Stimulated activated naive CD8-positive, alpha-beta T cell treated with anti-CD3 and anti-CD28 coated beads, Interleukin-15, Interleukin-2, amounts not matched to agents 100 ng/mL and 50 ng/mL, for 24 hours (primary cell): ENCODE results near the gene NEU1.
"Not testable (repeated sequence)": the region's sequence is repeated elsewhere in the genome, so short reads cannot be mapped to it uniquely, and the experiment has no call there.

ENCODE experiments used
- H3K27ac Mint-ChIP-seq: one replicate; pipeline ENCODE4 v1.8.0; 2021; ENCODE audit warnings: mild to moderate bottlenecking, mixed read lengths
- H3K27me3 Mint-ChIP-seq: one replicate; pipeline ENCODE4 v1.8.0; 2021; ENCODE audit warnings: mixed read lengths
- H3K36me3 Mint-ChIP-seq: one replicate; pipeline ENCODE4 v1.8.0; 2021; ENCODE audit warnings: low read depth, mixed read lengths
- H3K4me1 Mint-ChIP-seq: one replicate; pipeline ENCODE4 v1.8.0; 2021; ENCODE audit warnings: low read depth, mixed read lengths
- H3K4me3 Mint-ChIP-seq: one replicate; pipeline ENCODE4 v1.8.0; 2021; ENCODE audit warnings: mild to moderate bottlenecking, mixed read lengths
- H3K9me3 Mint-ChIP-seq: one replicate; pipeline ENCODE4 v1.8.0; 2021; ENCODE audit warnings: mixed read lengths

Gene NEU1

DNA sequence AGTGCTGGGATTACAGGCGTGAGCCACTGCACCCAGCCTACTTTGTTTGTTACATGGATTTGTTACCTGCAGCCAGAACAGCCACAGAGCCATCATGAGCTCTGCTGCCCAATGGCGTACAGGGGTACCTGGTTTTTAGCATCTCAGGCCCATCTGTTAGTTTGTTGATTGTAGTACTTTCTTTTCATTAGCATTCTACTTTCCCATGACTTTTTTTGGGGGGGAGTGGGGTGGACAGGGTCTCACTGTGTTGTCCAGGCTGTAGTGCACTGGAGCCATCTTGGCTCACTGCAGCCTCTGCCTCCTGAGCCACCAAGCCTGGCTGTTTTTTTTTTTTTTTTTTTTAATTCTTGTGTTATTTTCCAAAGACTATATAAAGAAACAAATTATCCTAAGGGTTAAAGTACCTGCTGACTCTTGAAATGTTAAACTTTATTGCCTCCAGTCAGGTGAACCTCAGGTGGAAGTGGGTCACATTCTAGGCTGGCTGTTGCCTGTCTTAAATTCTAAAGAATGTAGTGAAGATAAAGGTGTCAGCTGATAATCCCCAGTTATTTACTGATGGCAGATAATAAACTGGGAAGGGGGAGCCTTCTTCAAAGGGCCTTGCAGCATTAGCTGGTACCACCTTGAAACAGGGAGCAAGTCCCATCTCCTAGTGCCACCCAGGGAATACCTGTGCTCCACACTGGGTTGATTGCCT lies 15.2 kb downstream of the NEU1 start:
- no peaks in the 10 kb centered on the region for H3K9me3 Mint-ChIP-seq
- no peaks in the 10 kb centered on the region for H3K4me1 Mint-ChIP-seq
- no peak overlapping the region for H3K4me3 Mint-ChIP-seq
- no peak overlapping the region for H3K27ac Mint-ChIP-seq
- no peaks in the 10 kb centered on the region for H3K36me3 Mint-ChIP-seq
- no peaks in the 10 kb centered on the region for H3K27me3 Mint-ChIP-seq

DNA sequence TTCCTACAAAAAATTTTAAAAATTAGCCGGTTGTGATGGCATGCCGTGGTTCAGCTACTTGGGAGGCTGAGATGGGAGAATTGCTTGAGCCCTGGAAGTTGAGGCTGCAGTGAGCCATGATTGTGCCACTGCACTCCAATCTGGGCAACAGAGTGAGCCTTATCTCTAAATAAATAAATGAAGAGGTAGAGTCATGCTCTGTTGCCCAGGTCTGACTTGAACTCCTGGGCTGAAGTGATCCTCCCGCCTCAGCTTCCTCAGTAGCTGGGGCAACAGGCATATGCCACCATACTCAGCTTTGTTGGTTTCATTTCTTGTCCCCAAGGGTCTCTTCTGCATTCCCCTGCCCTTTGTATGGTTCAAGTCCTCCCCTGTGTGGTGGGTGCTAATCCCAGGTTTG lies 18.1 kb downstream of the NEU1 start:
- H3K9me3 Mint-ChIP-seq: no peaks in the 10 kb centered on the region
- H3K27ac Mint-ChIP-seq: no peak overlapping the region
- H3K4me1 Mint-ChIP-seq: peaks cover under 1% of the 10 kb centered on the region
- no peak overlapping the region for H3K4me3 Mint-ChIP-seq
- no peaks in the 10 kb centered on the region for H3K27me3 Mint-ChIP-seq
- H3K36me3 Mint-ChIP-seq: peaks cover 19% of the 10 kb centered on the region

DNA sequence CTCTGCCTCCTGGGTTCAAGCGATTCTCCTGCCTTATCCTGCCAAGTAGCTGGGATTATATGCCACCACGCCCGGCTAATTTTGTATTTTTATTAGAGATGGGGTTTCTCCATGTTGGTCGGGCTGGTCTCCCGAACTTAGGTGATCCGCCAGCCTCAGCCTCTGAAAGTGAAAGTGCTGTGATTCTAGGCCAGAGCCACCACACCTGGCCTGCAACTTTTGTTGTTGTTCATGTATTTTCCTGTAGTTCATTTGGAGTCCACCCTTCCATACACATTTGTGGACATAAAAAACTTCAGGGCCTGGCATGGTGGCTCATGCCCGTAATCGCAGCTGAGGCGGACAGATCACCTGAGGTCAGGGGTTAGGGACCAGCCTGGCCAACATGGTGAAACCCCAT lies 20.6 kb downstream of the NEU1 start:
- no peaks in the 10 kb centered on the region for H3K27me3 Mint-ChIP-seq
- H3K4me1 Mint-ChIP-seq: peaks cover 23% of the 10 kb centered on the region
- H3K4me3 Mint-ChIP-seq: no peak overlapping the region
- H3K36me3 Mint-ChIP-seq: peaks cover 41% of the 10 kb centered on the region
- peak overlapping the region; percentile 40 for H3K27ac Mint-ChIP-seq
- H3K9me3 Mint-ChIP-seq: no peaks in the 10 kb centered on the region

DNA sequence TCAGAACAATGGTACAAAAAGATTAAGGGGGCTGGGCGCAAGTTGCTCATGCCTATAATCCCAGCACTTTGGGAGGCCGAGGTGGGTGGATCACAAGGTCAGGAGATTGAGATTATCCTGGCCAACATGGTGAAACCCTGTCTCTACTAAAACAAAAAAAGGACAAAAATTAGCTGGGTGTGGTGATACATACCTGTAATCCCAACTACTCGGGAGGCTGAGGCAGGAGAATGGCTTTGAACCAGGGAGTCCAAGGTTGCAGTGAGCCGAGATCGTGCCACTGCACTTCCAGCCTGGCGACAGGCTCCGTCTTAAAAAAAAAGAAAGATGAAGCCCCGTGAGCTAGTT lies 22.9 kb downstream of the NEU1 start:
- not testable (repeated sequence) for H3K9me3 Mint-ChIP-seq, H3K27me3 Mint-ChIP-seq
- H3K36me3 Mint-ChIP-seq: peaks cover 64% of the 10 kb centered on the region
- peaks cover 38% of the 10 kb centered on the region for H3K4me1 Mint-ChIP-seq
- peak overlapping the region; percentile 84 for H3K27ac Mint-ChIP-seq
- H3K4me3 Mint-ChIP-seq: peak overlapping the region; percentile 94

DNA sequence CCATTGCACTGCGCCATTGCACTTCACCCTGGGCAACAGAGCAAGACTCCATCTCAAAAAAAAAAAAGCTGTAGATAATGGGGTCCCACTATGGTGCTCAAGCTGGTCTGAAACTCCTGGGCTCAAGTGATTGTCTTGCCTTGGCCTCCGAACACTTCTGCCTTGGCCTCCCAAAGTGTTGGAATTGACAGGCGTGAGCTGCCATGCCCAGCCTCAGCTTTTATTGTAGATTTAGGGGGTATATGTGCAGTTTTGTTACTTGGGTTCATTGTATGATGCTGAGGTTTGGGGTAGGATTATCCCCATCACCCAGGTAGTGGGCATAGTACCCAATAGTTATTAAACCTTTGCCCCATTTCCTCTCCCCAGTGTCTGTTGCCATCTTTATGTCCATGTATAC lies 23.7 kb downstream of the NEU1 start:
- Mint-ChIP-seq H3K4me1 (peaks cover 43% of the 10 kb centered on the region), H3K27ac (peak overlapping the region; percentile 84), H3K9me3 (no peaks in the 10 kb centered on the region), H3K27me3 (no peaks in the 10 kb centered on the region), H3K4me3 (peak overlapping the region; percentile 94), H3K36me3 (peaks cover 66% of the 10 kb centered on the region)

DNA sequence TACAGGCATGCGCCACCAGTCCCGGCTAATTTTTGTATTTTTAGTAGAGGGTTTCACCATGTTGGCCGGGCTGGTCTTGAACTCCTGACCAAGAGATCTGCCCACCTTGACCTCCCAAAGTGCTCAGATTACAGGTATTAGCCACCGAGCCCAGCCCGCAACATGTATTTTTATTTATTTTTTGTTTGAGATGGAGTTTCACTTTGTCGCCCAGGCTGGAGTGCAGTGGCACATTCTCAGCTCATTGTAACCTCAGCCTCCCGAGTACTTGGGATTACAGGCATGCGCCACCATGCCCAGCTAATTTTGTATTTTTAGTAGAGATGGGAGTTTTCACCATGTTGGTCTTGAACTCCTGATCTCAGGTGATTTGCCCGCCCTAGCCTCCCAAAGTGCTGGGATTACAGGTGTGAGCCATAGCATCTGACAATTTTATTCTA lies 24.5 kb downstream of the NEU1 start:
- H3K4me3 Mint-ChIP-seq: peak overlapping the region; percentile 94
- peak overlapping the region; percentile 100 for H3K27ac Mint-ChIP-seq
- H3K9me3 Mint-ChIP-seq, H3K27me3 Mint-ChIP-seq: not testable (repeated sequence)
- H3K36me3 Mint-ChIP-seq: peaks cover 66% of the 10 kb centered on the region
- H3K4me1 Mint-ChIP-seq: peaks cover 47% of the 10 kb centered on the region

DNA sequence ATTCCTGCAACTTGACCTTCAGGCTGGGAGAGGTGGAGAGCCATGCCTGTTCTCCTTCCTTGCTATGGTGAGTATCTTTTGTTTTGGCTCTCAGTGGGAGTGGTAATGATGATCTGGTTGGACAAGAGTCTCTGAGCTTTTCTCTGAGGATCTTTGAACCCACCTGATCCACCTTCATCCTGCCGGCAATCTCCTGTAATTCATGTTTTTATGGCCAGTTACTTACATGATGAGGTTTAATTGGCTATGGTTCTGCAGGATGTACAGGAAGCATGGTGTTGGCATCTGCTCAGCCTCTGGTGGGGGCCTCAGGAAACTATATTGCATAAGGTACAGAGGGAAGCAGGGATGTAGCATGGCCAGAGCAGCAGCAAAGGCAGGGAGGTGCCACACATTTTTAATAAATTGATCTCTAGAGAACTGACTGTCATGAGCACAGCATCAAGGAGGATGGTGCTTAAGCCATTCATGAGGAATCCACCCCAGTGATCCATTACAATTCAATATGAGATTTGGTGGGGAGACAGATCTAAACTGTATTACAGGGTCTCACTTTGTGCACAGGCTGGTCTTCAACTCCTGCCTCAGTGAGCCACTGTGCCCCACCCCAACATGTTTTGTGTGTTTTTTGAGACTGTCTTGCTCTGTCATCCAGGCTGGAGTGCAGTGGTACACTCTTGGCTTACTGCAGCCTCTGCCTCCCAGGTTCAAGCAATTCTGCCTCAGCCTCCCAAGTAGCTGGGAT lies 25.1 kb downstream of the NEU1 start:
- H3K9me3 Mint-ChIP-seq: no peaks in the 10 kb centered on the region
- H3K4me3 Mint-ChIP-seq: peak overlapping the region; percentile 94
- no peaks in the 10 kb centered on the region for H3K27me3 Mint-ChIP-seq
- peak overlapping the region; percentile 100 for H3K27ac Mint-ChIP-seq
- peaks cover 66% of the 10 kb centered on the region for H3K36me3 Mint-ChIP-seq
- peaks cover 51% of the 10 kb centered on the region for H3K4me1 Mint-ChIP-seq

DNA sequence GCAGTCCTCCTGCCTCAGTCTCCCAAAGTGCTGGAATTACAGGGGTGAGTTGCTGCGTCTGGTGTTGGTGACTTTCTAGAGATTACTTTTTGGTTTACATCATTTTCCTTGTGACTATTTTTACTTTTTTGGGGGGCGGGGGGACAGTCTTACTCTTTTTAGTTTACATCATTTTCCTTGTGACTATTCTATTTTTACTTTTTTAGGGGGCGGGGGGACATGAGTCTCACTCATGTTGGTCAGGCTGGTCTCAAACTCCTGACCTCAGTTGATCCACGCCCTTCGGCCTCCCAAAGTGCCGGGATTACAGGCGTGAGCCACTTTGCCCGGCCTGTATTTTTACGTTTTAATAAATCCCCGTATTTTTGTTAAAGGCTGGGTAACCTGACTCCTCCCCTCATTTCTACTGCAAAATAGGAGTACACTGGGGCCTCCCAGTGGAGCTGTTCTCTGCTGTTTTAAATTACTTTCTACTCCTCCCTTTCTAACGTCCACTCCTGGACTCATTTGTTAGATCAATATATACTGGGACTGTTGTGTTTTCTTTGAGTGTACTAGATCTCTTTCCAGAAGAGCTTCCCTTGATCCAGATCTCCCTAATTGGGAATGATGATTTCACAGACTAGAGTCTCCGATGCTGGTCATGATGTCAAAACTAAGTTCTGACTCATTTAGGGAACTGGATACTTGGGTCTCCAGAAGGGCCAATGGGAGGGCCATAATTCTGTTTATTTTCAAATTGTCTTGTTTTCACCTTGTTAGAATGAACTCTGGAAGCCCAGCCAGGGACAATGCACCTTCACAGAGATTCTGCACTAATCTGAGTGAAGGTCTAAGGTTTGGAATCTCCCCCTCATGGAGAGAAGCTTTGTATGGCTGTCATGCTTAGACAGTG lies 25.9 kb downstream of the NEU1 start:
- no peaks in the 10 kb centered on the region for H3K27me3 Mint-ChIP-seq
- peaks cover 51% of the 10 kb centered on the region for H3K4me1 Mint-ChIP-seq
- H3K27ac Mint-ChIP-seq: peak overlapping the region; percentile 100
- peaks cover 66% of the 10 kb centered on the region for H3K36me3 Mint-ChIP-seq
- H3K9me3 Mint-ChIP-seq: no peaks in the 10 kb centered on the region
- H3K4me3 Mint-ChIP-seq: peak overlapping the region; percentile 94

DNA sequence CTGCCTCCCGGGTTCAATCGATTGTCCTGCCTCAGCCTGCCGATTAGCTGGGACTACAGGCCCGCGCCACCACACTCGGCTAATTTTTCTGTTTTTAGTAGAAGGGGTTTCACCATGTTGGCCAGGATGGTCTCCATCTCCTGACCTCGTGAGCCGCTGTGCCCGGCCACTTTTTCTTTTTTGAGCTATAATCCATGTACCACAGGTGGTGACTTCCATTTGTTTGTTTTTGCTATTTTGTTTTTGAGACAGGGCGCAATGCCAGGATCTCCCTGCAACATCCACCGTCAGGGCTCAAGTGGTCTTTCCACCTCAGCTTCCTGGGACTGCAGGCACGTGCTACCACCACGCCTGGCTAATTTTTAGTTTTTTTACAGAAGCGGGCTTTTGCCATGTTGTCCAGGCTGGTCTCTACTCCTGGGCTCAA lies 26.6 kb downstream of the NEU1 start:
- peaks cover 57% of the 10 kb centered on the region for H3K4me1 Mint-ChIP-seq
- no peaks in the 10 kb centered on the region for H3K27me3 Mint-ChIP-seq
- peak overlapping the region; percentile 100 for H3K27ac Mint-ChIP-seq
- peak overlapping the region; percentile 94 for H3K4me3 Mint-ChIP-seq
- peaks cover 63% of the 10 kb centered on the region for H3K36me3 Mint-ChIP-seq
- no peaks in the 10 kb centered on the region for H3K9me3 Mint-ChIP-seq

DNA sequence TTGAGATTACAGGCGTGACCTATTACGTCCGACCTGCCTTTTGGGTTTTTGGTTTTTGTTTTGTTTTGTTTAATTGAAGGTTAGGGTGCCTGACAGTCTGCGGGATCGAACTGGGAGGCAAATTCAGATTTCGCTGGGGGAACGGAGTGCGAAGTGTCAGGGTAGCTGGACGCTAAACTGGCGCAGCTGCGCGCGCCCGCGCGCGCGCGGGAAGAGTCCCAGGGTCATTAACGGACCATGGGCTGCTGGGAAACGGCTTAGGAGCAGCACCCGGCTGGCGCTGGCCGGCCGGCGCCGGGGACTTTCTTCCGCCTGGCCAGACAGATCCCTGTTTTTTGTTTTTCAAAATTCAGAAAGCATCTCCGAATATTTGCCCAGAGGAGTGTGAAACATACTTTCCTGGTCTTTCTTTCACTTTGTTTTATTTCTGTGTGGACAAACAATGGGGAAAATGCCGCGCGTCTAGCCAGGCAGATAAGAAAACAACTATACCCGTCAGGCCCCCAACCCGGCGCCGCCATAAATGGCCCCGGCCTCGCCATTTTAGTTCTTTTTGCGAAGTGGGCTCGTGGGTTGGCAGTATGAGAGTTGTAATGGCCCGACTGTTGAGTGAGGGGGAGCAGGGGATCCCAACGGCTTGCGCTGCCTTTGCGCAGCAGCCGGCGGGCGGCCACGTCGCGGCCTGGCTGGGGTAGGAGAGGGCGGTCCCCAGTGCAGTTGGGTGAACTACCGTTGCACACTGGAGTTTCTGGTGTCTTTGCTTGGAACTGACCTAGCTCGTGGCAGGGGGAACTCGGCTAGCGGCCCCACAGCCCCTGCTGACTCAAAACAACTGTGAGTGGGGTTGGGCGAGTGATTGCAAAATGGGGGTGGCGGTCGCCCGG lies 28.0 kb downstream of the NEU1 start:
- Mint-ChIP-seq H3K27me3 (no peaks in the 10 kb centered on the region), H3K27ac (peak overlapping the region; percentile 100), H3K4me1 (peaks cover 70% of the 10 kb centered on the region), H3K9me3 (no peaks in the 10 kb centered on the region), H3K36me3 (peaks cover 60% of the 10 kb centered on the region), H3K4me3 (peak overlapping the region; percentile 94)

DNA sequence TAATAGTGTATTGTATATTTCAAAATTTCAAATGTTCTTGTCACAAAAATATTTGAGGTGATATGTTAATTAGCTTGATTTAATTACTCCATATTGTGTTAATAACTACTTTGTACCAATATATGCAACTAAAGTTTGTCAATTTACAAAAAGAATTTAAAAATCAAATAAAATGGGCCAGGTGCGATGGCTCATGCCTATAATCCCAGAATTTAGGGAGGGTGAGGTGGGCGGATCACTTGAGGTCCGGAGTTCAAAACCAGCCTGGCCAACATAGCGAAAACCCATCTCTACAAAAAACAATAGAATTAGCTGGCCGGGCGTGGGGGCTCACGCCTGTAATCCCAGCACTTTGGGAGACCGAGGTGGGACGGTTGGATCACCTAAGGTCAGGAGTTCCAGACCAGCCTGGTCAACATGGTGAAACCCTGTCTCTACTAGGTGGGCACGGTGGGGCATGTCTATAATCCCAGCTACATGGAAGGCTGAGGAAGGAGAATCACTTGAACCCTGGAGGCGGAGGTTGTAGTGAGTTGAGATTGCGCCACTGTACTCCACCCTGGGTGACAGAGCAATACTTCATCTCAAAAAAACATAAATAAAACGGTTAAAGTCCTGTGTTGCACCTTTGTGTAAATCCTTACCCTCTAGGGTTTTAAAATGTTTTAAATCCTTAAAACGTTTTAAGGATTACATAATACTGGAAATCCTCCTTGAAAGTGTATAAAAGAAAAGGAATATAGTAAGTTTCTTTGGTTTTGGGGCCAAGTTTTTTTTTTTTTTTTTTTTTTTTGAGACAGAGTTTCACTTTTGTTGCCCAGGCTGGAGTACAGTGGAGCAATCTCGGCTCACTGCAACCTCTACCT lies 31.0 kb downstream of the NEU1 start:
- Mint-ChIP-seq H3K9me3 (no peaks in the 10 kb centered on the region), H3K4me3 (peak overlapping the region; percentile 98), H3K27ac (no peak overlapping the region), H3K36me3 (peaks cover 32% of the 10 kb centered on the region), H3K27me3 (no peaks in the 10 kb centered on the region), H3K4me1 (peaks cover 52% of the 10 kb centered on the region)

DNA sequence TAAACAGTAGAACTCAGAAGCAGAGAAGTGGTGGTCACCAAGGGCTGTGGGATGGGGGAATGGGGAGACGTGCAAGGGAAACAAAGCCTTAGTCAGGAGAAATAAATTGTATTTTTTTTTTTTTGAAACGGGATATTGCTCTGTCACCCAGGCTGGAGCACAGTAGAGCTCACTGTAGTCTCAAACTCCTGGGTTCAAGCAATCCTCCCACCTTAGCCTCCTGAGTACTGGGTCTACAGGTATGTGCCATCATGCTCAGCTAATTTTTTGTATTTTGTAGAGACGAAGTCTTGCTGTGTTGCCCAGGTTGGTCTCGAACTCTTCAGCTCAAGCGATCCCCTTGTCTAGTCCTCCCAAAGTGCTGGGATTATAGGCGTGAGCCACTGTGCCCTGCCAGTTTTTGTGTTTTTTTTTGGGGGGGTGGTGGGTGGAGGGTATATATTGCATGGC lies 31.7 kb downstream of the NEU1 start:
- no peaks in the 10 kb centered on the region for H3K27me3 Mint-ChIP-seq
- H3K4me3 Mint-ChIP-seq: peak overlapping the region; percentile 98
- peak overlapping the region; percentile 66 for H3K27ac Mint-ChIP-seq
- no peaks in the 10 kb centered on the region for H3K9me3 Mint-ChIP-seq
- H3K36me3 Mint-ChIP-seq: peaks cover 25% of the 10 kb centered on the region
- H3K4me1 Mint-ChIP-seq: peaks cover 52% of the 10 kb centered on the region

DNA sequence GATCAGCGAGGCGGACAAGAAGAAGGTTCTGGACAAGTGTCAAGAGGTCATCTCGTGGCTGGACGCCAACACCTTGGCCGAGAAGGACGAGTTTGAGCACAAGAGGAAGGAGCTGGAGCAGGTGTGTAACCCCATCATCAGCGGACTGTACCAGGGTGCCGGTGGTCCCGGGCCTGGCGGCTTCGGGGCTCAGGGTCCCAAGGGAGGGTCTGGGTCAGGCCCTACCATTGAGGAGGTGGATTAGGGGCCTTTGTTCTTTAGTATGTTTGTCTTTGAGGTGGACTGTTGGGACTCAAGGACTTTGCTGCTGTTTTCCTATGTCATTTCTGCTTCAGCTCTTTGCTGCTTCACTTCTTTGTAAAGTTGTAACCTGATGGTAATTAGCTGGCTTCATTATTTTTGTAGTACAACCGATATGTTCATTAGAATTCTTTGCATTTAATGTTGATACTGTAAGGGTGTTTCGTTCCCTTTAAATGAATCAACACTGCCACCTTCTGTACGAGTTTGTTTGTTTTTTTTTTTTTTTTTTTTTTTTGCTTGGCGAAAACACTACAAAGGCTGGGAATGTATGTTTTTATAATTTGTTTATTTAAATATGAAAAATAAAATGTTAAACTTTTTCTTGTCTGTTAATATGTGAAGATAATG lies 32.9 kb downstream of the NEU1 start:
- no peaks in the 10 kb centered on the region for H3K9me3 Mint-ChIP-seq
- H3K4me1 Mint-ChIP-seq: peaks cover 57% of the 10 kb centered on the region
- peak overlapping the region; percentile 98 for H3K4me3 Mint-ChIP-seq
- peaks cover 14% of the 10 kb centered on the region for H3K36me3 Mint-ChIP-seq
- H3K27me3 Mint-ChIP-seq: no peaks in the 10 kb centered on the region
- H3K27ac Mint-ChIP-seq: peak overlapping the region; percentile 66
